ENCODE results near the gene DDX56. TPM values are rescaled to one million over a fixed set of nuclear protein-coding genes. Genes with fewer than 3 reads are reported as not detected.

The DDX56 gene
- polyA plus RNA-seq, 3 donors = 32.2 to 69.3 (median 33.9) TPM

GRCh38 chr7:44536090-44536489 is 37.6 kb downstream of the DDX56 start:
- no peaks in the 10 kb centered on the region for H3K4me1 Mint-ChIP-seq
- Histone ChIP-seq H3K27me3 (ENCODE audit: control insufficient read depth in 2 of 2, insufficient read depth in 2 of 2, low read length in 2 of 2) (no peaks in the 10 kb centered on the region), H3K4me3 (replicated peaks in 1 of 3; ENCODE audit: low read depth in 2 of 3, low read length in 3 of 3) (no peak overlapping the region), H3K4me2 (replicated peaks; ENCODE audit: extremely low read depth, low read length, poor library complexity, severe bottlenecking) (no peak overlapping the region), H3K27ac (ENCODE audit: low read depth in 1 of 2, low read length in 2 of 2) (no peak overlapping the region), H3K9me3 (replicated peaks in 1 of 2; ENCODE audit: control insufficient read depth in 1 of 2, insufficient read depth in 1 of 2, low read length in 2 of 2) (no peaks in the 10 kb centered on the region), H2AFZ (ENCODE audit: insufficient read depth, low read depth, low read length, poor library complexity, severe bottlenecking) (no peak overlapping the region), H3K79me2 (ENCODE audit: insufficient read depth, low read length) (no peaks in the 10 kb centered on the region), H3K4me1 (ENCODE audit: control insufficient read depth in 1 of 2, insufficient read depth in 2 of 2, low read length in 2 of 2) (no peaks in the 10 kb centered on the region), H4K20me1 (ENCODE audit: insufficient read depth, low read length) (no peaks in the 10 kb centered on the region), H3K9ac (ENCODE audit: insufficient read depth, low read length, poor library complexity, severe bottlenecking) (no peak overlapping the region), H3K36me3 (replicated peaks in 1 of 2; ENCODE audit: control insufficient read depth in 1 of 2, insufficient read depth in 2 of 2, low read length in 2 of 2) (no peaks in the 10 kb centered on the region)
- no peak for DNase-seq
- peaks cover 2 to 4% (median 4%) of the 10 kb centered on the region in 3 donors for H3K27me3 Mint-ChIP-seq (ENCODE audit: low read depth in 3 of 3)
- no peaks in the 10 kb centered on the region for H3K9me3 Mint-ChIP-seq
- H3K4me3 Mint-ChIP-seq = no peak overlapping the region
- intact Hi-C loops (cut with micrococcal nuclease) = no loop called here
- H3K27ac Mint-ChIP-seq = no peak overlapping the region
- TF ChIP-seq CTCF (IDR thresholded peaks at IDR 0.05) = no peak
- 90% methylated on average over 3 of the region's 10 CpGs for WGBS (ENCODE audit: insufficient coverage)
- H3K36me3 Mint-ChIP-seq = no peaks in the 10 kb centered on the region

- no peak overlapping the region for H3K4me3 Mint-ChIP-seq
- no peak overlapping the region for H3K9ac ChIP-seq (ENCODE audit: insufficient read depth, low read length, poor library complexity, severe bottlenecking)
- H2AFZ ChIP-seq (ENCODE audit: insufficient read depth, low read depth, low read length, poor library complexity, severe bottlenecking) = no peak overlapping the region
- intact Hi-C loops (cut with micrococcal nuclease) = no loop called here
- no peaks in the 10 kb centered on the region for H3K4me1 ChIP-seq (ENCODE audit: control insufficient read depth in 1 of 2, insufficient read depth in 2 of 2, low read length in 2 of 2)
- no peak overlapping the region for H3K4me2 ChIP-seq (replicated peaks; ENCODE audit: extremely low read depth, low read length, poor library complexity, severe bottlenecking)
- TF ChIP-seq CTCF (IDR thresholded peaks at IDR 0.05) = no peak
- WGBS (ENCODE audit: insufficient coverage) = 95% methylated on average over 8 of the region's 8 CpGs
- no peaks in the 10 kb centered on the region for H3K4me1 Mint-ChIP-seq
- H3K79me2 ChIP-seq (ENCODE audit: insufficient read depth, low read length) = no peaks in the 10 kb centered on the region
- no peaks in the 10 kb centered on the region for H3K36me3 Mint-ChIP-seq
- H3K4me3 ChIP-seq (replicated peaks in 1 of 3; ENCODE audit: low read depth in 2 of 3, low read length in 3 of 3) = no peak overlapping the region
- H3K27me3 ChIP-seq (ENCODE audit: control insufficient read depth in 2 of 2, insufficient read depth in 2 of 2, low read length in 2 of 2) = no peaks in the 10 kb centered on the region
- no peaks in the 10 kb centered on the region for H3K9me3 Mint-ChIP-seq
- peaks cover 2 to 7% (median 3%) of the 10 kb centered on the region in 3 donors for H3K27me3 Mint-ChIP-seq (ENCODE audit: low read depth in 3 of 3)
- DNase-seq = no peak
- no peaks in the 10 kb centered on the region for H3K36me3 ChIP-seq (replicated peaks in 1 of 2; ENCODE audit: control insufficient read depth in 1 of 2, insufficient read depth in 2 of 2, low read length in 2 of 2)
- no peak overlapping the region for H3K27ac ChIP-seq (ENCODE audit: low read depth in 1 of 2, low read length in 2 of 2)
- H3K27ac Mint-ChIP-seq = no peak overlapping the region
- no peaks in the 10 kb centered on the region for H4K20me1 ChIP-seq (ENCODE audit: insufficient read depth, low read length)
- no peaks in the 10 kb centered on the region for H3K9me3 ChIP-seq (replicated peaks in 1 of 2; ENCODE audit: control insufficient read depth in 1 of 2, insufficient read depth in 1 of 2, low read length in 2 of 2)
These were observed 38.2 kb downstream of the DDX56 start for GRCh38 chr7:44535348-44536064.

All from CD14-positive monocyte (primary cell).